ENCODE results near the gene BIN2. TPM values are rescaled to one million over a fixed set of nuclear protein-coding genes. Genes with fewer than 3 reads are reported as not detected.
A peak's percentile ranks its signal among the peaks of the same experiment; 100 is the strongest.

BIN2 gene
- total and polyA plus RNA-seq, 2 of the 13 experiments (the other 11 are each of a cell fraction or from before 2014, with no cell fraction given): not detected

- TF ChIP-seq REST (IDR thresholded peaks at IDR 0.05; ENCODE audit: borderline replicate concordance in 1 of 2, low read depth in 1 of 2, low read length in 2 of 2): 0 out of 4 replicates have a peak, but pooled peaks of 1 of the 2 experiments have one; percentile 36
Observed at GRCh38 chr12:51270067-51270950, 53.7 kb downstream of the BIN2 start, which contains the start of gene SMAGP (continued).

DNA sequence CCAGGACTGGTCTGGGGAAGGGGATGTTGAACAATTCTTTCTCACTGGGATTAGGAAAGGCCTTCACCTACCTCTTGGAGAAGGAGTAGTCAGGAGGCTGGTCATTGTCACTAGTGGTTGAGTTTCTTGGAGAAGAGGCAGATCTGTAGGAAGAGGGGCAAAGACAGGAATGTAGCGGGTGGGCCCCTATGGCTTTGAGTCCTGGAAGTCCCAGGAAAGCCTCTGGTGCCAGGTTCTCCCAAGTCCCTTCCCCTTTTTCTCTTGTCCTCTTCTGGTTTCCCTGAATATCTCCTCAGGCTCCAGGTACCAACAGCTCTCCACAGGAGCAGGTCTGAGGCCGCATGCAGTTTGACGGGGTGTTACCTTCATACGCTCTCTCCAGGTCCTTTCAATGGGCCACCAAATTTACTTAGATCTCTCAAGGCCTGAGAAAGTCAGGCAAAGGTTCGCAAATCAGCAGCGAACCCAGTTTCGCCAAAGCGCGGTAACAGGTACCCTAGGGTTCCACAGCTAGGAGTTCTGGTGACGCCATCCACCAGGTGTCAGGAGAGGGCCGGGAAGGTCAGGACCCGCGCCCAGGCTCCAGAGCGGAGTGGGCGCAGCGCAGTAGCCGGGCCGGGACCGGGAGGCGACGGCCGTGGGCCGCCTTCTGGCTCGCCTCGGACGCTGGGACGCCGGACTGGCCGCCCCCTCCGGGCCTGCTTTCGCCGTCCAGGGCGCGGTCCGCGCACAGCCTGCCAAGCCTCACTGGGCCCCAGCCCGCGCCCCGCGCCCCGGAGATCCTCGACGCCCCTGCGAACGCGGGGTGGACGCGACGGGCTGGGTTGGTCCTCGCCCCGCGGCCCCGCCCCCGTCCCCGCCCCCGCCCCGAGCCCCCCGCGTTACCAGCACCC lies 54.6 kb downstream of the BIN2 start:
- Histone ChIP-seq H3K36me3 (replicated peaks in 1 of 2; ENCODE audit: control insufficient read depth in 1 of 2, insufficient read depth in 2 of 2, low read length in 2 of 2) (no peaks in the 10 kb centered on the region; a peak in 1 of 5 replicates), H3K27me3 (ENCODE audit: control insufficient read depth in 1 of 2, insufficient read depth in 2 of 2, low read length in 2 of 2) (no peaks in the 10 kb centered on the region), H3K9ac (ENCODE audit: insufficient read depth, low read depth, low read length) (peak overlapping the region; percentile 55), H3K4me2 (ENCODE audit: low read depth, low read length) (peak overlapping the region; percentile 93), H3K9me3 (ENCODE audit: low read length) (no peaks in the 10 kb centered on the region), H3K4me3 (replicated peaks in 1 of 3; ENCODE audit: insufficient read depth in 1 of 3, low read depth in 2 of 3, low read length in 3 of 3) (peak overlapping the region; percentile 67 to 78 (median 69)), H3K27ac (ENCODE audit: extremely low read length, insufficient read depth, low read length) (peak overlapping the region; percentile 36), H3K4me1 (ENCODE audit: insufficient read depth, low read length) (peaks cover 27% of the 10 kb centered on the region), H3K79me2 (ENCODE audit: insufficient read depth, low read length) (no peaks in the 10 kb centered on the region), H2AFZ (ENCODE audit: low read length) (peak overlapping the region; percentile 71), H4K20me1 (ENCODE audit: insufficient read depth, low read length) (no peaks in the 10 kb centered on the region)
- FAIRE-seq: no peak
- intact Hi-C loops (cut with micrococcal nuclease; ENCODE audit: unreplicated experiment) (loop anchor here (1.0 kb wide), 1 partner anchor 72 kb away; no protein-coding TSS in a partner anchor), in situ Hi-C loops (cut with HindIII; ENCODE audit: extremely low pct_ligation_motif_present, low pct_unique_long_range_greater_than_20kb) (loop anchor here (5.0 kb wide), 1 partner anchor 73 kb away; no protein-coding TSS in a partner anchor)
- ChIA-PET CTCF (ENCODE audit: low intra/inter-chr PET ratio, low total read pairs) (interaction anchor here (2.7 kb wide), 1 partner anchor 72 kb away, joined by 22 read pairs; no protein-coding TSS in a partner anchor), POLR2A (interaction anchor here (0.6 to 2.4 kb wide), 4 partner anchors 31 to 97 kb away, joined by 3 to 20 read pairs (median 10); partner anchors contain the start of genes DAZAP2 and POU6F1)
- ATAC-seq: peak; percentile 91
- BruUV-seq (replicated peaks): no TSS peak
- 35% methylated on average over 4 of the region's 59 CpGs for WGBS (ENCODE audit: low lambda C conversion rate)
- peak; percentile 54 for DNase-seq (ENCODE audit: low spot score)
- TF ChIP-seq NFIB (CRISPR knock-in tag; IDR thresholded peaks at IDR 0.05; ENCODE audit: borderline replicate concordance) (no peak), ZNF501 (CRISPR knock-in tag; IDR thresholded peaks at IDR 0.05) (peak; percentile 63), ZBTB7B (CRISPR knock-in tag; IDR thresholded peaks at IDR 0.05) (no peak), DZIP1 (CRISPR knock-in tag; IDR thresholded peaks at IDR 0.05) (no peak), RORA (CRISPR knock-in tag; IDR thresholded peaks at IDR 0.05) (no peak), ZNF790 (CRISPR knock-in tag; IDR thresholded peaks at IDR 0.05; ENCODE audit: borderline replicate concordance) (peak; percentile 67; the same call in 1 of the 2 replicates), CHD2 (IDR thresholded peaks at IDR 0.05; ENCODE audit: low read depth, low read length) (no peak), ZNF30 (CRISPR knock-in tag; IDR thresholded peaks at IDR 0.05) (no peak), SPEN (CRISPR knock-in tag; IDR thresholded peaks at IDR 0.05; ENCODE audit: low read depth) (no peak)

Data from HepG2 (cell line).